ENCODE measurements around the gene GALNS.

Gene GALNS

GRCh38 chr16:88888461-88889387, 32.0 kb upstream of the GALNS start:
- FAIRE-seq, result no peak

- FAIRE-seq, result no peak
Measured at GRCh38 chr16:88888057-88888456, 31.3 kb upstream of the GALNS start.

- FAIRE-seq, result no peak
Measured at GRCh38 chr16:88886845-88887521, 30.2 kb upstream of the GALNS start.

- no peak for FAIRE-seq
Measured at GRCh38 chr16:88886420-88886844, 29.7 kb upstream of the GALNS start.

GRCh38 chr16:88885693-88886280, 29.0 kb upstream of the GALNS start:
- no peak for FAIRE-seq

GRCh38 chr16:88884569-88885271, 28.0 kb upstream of the GALNS start:
- FAIRE-seq, result no peak

- no peak for FAIRE-seq
Measured at GRCh38 chr16:88883946-88884345, 27.2 kb upstream of the GALNS start.

GRCh38 chr16:88883117-88883895, 26.6 kb upstream of the GALNS start:
- FAIRE-seq, result no peak

GRCh38 chr16:88882358-88883030, 25.7 kb upstream of the GALNS start:
- FAIRE-seq, result no peak

GRCh38 chr16:88881675-88882357, 25.1 kb upstream of the GALNS start:
- FAIRE-seq, result no peak

GRCh38 chr16:88881007-88881615, 24.4 kb upstream of the GALNS start:
- FAIRE-seq, result no peak

- FAIRE-seq, result no peak
Measured at GRCh38 chr16:88880226-88881006, 23.7 kb upstream of the GALNS start.

GRCh38 chr16:88879788-88880055, 23.0 kb upstream of the GALNS start:
- no peak for FAIRE-seq

- no peak for FAIRE-seq
Measured at GRCh38 chr16:88878967-88879787, 22.4 kb upstream of the GALNS start.

- FAIRE-seq, result no peak
Measured at GRCh38 chr16:88878356-88878755, 21.6 kb upstream of the GALNS start.

- no peak for FAIRE-seq
Measured at GRCh38 chr16:88877564-88878289, 21.0 kb upstream of the GALNS start.

GRCh38 chr16:88876942-88877526, 20.3 kb upstream of the GALNS start:
- FAIRE-seq, result no peak

- FAIRE-seq, result no peak
Measured at GRCh38 chr16:88875703-88876234, 19.0 kb upstream of the GALNS start.
